IMR-90 (cell line): ENCODE data around the gene CARMIL1. TPM values are rescaled to one million over a fixed set of nuclear protein-coding genes. Genes with fewer than 3 reads are reported as not detected.

Experiments
- ATAC-seq: fragments of 200-7000 bp; cut with Tn5 transposase; 2 replicates; pipeline ENCODE4 v1.9.1; 2020; ENCODE audit warnings: low read depth, mild to moderate bottlenecking, moderate library complexity
- BruUV-seq: library from RNA; stranded (reverse); fragments of 400-500 nt; replicated peaks from 2 replicates; lab custom pipeline; 2021; lab: Mats Ljungman, UMichigan
- CTCF ChIA-PET: fragments of 300-600 bp; formaldehyde crosslinking; extraction: SDS; loops from one replicate; lab custom pipeline; 2021; ENCODE audit warnings: antibody characterized with exemption; lab: Yijun Ruan, JAX
- POLR2A ChIA-PET: fragments of 300-600 bp; sonication (Branson Sonifier 250); formaldehyde crosslinking; loops from one replicate; lab custom pipeline; 2022; ENCODE audit warnings: antibody characterized with exemption; ENCODE audit not compliant: unreplicated experiment; lab: Charles Lee
- DNase-seq: peaks from one replicate; pipeline ENCODE4 v3.0.0; 2013
- H2AFZ ChIP-seq: replicated peaks from 2 replicates; pipeline ENCODE3; 2013; ENCODE audit warnings: low read length, mild to moderate bottlenecking; ENCODE audit not compliant: poor library complexity
- H2AK5ac ChIP-seq: 2 replicates; pipeline ENCODE4 v1.6.1; 2013; ENCODE audit warnings: low read depth, low read length, inconsistent platforms
- H2AK9ac ChIP-seq: replicated peaks from 2 replicates; pipeline ENCODE3; 2013; ENCODE audit warnings: mild to moderate bottlenecking, low read depth, low read length, moderate library complexity; ENCODE audit not compliant: poor library complexity
- H2BK120ac ChIP-seq: 2 replicates; pipeline ENCODE4 v1.6.1; 2013; ENCODE audit warnings: low read depth, low read length, inconsistent platforms
- H2BK15ac ChIP-seq: 3 replicates; pipeline ENCODE4 v1.6.1; 2013; ENCODE audit warnings: low read depth, low read length, inconsistent platforms
- H2BK20ac ChIP-seq: 2 replicates; pipeline ENCODE4 v1.6.1; 2013; ENCODE audit warnings: low read depth, mild to moderate bottlenecking, inconsistent platforms, low read length, moderate library complexity
- H2BK5ac ChIP-seq: 2 replicates; pipeline ENCODE4 v1.6.1; 2013; ENCODE audit warnings: mild to moderate bottlenecking, low read depth, low read length, inconsistent platforms; ENCODE audit not compliant: poor library complexity, severe bottlenecking
- H3K14ac ChIP-seq: replicated peaks from 2 replicates; pipeline ENCODE4 v1.6.1; 2013; ENCODE audit warnings: low read depth, low read length, inconsistent platforms
- H3K18ac ChIP-seq: 2 replicates; pipeline ENCODE4 v1.6.1; 2013; ENCODE audit warnings: low read depth, low read length, control low read depth
- H3K23ac ChIP-seq: 2 replicates; pipeline ENCODE4 v1.6.1; 2013; ENCODE audit warnings: low read depth, low read length, inconsistent platforms
- H3K27ac ChIP-seq: 2 replicates; pipeline ENCODE4 v1.5.1; 2013; ENCODE audit warnings: mild to moderate bottlenecking, control low read depth, low read length; ENCODE audit not compliant: insufficient read depth
- H3K27me3 ChIP-seq: 2 replicates; pipeline ENCODE4 v1.6.1; 2013; ENCODE audit warnings: low read length; ENCODE audit not compliant: control insufficient read depth, insufficient read depth
- H3K36me3 ChIP-seq: 2 replicates; pipeline ENCODE4 v1.6.1; 2013; ENCODE audit warnings: low read length, mixed read lengths; ENCODE audit not compliant: control insufficient read depth, insufficient read depth
- H3K4ac ChIP-seq: 2 replicates; pipeline ENCODE4 v1.6.1; 2013; ENCODE audit warnings: low read depth, low read length, inconsistent platforms
- H3K4me1 ChIP-seq: 2 replicates; pipeline ENCODE4 v1.6.1; 2013; ENCODE audit warnings: low read length, mixed read lengths; ENCODE audit not compliant: control insufficient read depth, insufficient read depth
- H3K4me2 ChIP-seq: 2 replicates; pipeline ENCODE4 v1.6.1; 2013; ENCODE audit warnings: low read depth, mild to moderate bottlenecking, control low read depth, low read length, moderate library complexity
- H3K4me3 ChIP-seq: 2 replicates; pipeline ENCODE4 v1.5.1; 2013; ENCODE audit warnings: low read depth, mild to moderate bottlenecking, control low read depth, low read length, moderate library complexity; ENCODE audit not compliant: insufficient read depth
- H3K56ac ChIP-seq: 2 replicates; pipeline ENCODE4 v1.6.1; 2013; ENCODE audit warnings: low read length, inconsistent platforms; ENCODE audit not compliant: insufficient read depth; ENCODE audit errors: extremely low read depth
- H3K79me1 ChIP-seq, 2 experiments: 2 replicates each; pipeline ENCODE4 v1.6.1; 2013; ENCODE audit warnings: low read length in 2 of 2, inconsistent platforms in 1 of 2, low read depth in 1 of 2
- H3K9ac ChIP-seq: 2 replicates; pipeline ENCODE4 v1.6.1; 2013; ENCODE audit warnings: low read depth, low read length, control low read depth
- H3K9me1 ChIP-seq: 2 replicates; pipeline ENCODE4 v1.6.1; 2013; ENCODE audit warnings: low read length, inconsistent platforms; ENCODE audit not compliant: insufficient read depth
- H3K9me3 ChIP-seq: 2 replicates; pipeline ENCODE4 v1.6.1; 2013; ENCODE audit warnings: low read length; ENCODE audit not compliant: control insufficient read depth, insufficient read depth
- H4K20me1 ChIP-seq: 2 replicates; pipeline ENCODE4 v1.6.1; 2013; ENCODE audit warnings: low read length, inconsistent platforms; ENCODE audit not compliant: insufficient read depth
- H4K5ac ChIP-seq: 2 replicates; pipeline ENCODE4 v1.6.1; 2013; ENCODE audit warnings: mild to moderate bottlenecking, low read depth, low read length, control low read depth
- H4K8ac ChIP-seq, 2 experiments: 2 replicates each; pipeline ENCODE4 v1.6.1; 2013; ENCODE audit warnings: low read depth in 2 of 2, low read length in 2 of 2, control low read depth in 1 of 2, inconsistent platforms in 1 of 2
- H4K91ac ChIP-seq: 2 replicates; pipeline ENCODE4 v1.6.1; 2013; ENCODE audit warnings: low read depth, low read length, inconsistent platforms; ENCODE audit not compliant: insufficient read depth
- BHLHE40 ChIP-seq: fragments of 150-350 bp; IDR thresholded peaks from 2 replicates; pipeline ENCODE4 v1.6.1; 2016; ENCODE audit warnings: mild to moderate bottlenecking, low read depth, low read length
- CEBPB ChIP-seq: IDR thresholded peaks from 2 replicates; pipeline ENCODE4 v1.6.1; 2012; ENCODE audit warnings: low read depth, low read length, improper control_type of control experiment
- CTCF ChIP-seq: conservative IDR thresholded peaks from 2 replicates; pipeline ENCODE4 v1.5.1; 2012; ENCODE audit warnings: mild to moderate bottlenecking, low read depth, low read length, improper control_type of control experiment
- ELK1 ChIP-seq: fragments of 150-350 bp; IDR thresholded peaks from 2 replicates; pipeline ENCODE4 v1.6.1; 2016; ENCODE audit warnings: low read depth, mild to moderate bottlenecking, low read length, moderate library complexity, borderline replicate concordance
- FOS ChIP-seq: fragments of 150-350 bp; IDR thresholded peaks from 2 replicates; pipeline ENCODE4 v1.6.1; 2016; ENCODE audit warnings: low read depth, low read length
- MAFK ChIP-seq: IDR thresholded peaks from 2 replicates; pipeline ENCODE4 v1.6.1; 2012; ENCODE audit warnings: low read depth, low read length, improper control_type of control experiment
- MAZ ChIP-seq: IDR thresholded peaks from 2 replicates; pipeline ENCODE4 v1.6.1; 2012; ENCODE audit warnings: low read depth, mild to moderate bottlenecking, low read length, improper control_type of control experiment, moderate library complexity, borderline replicate concordance
- MXI1 ChIP-seq: IDR thresholded peaks from 2 replicates; pipeline ENCODE4 v1.6.1; 2012; ENCODE audit warnings: low read depth, mild to moderate bottlenecking, low read length, moderate library complexity, borderline replicate concordance
- NFE2L2 ChIP-seq: fragments of 150-350 bp; IDR thresholded peaks from 2 replicates; pipeline ENCODE4 v1.6.1; 2016; ENCODE audit warnings: low read depth, mild to moderate bottlenecking, low read length
- POLR2A ChIP-seq: IDR thresholded peaks from 2 replicates; pipeline ENCODE4 v1.6.1; 2012; ENCODE audit warnings: mild to moderate bottlenecking, low read depth, low read length
- RAD21 ChIP-seq: IDR thresholded peaks from 2 replicates; pipeline ENCODE4 v1.6.1; 2012; ENCODE audit warnings: low read length, improper control_type of control experiment
- RCOR1 ChIP-seq: IDR thresholded peaks from 2 replicates; pipeline ENCODE4 v1.6.1; 2012; ENCODE audit warnings: mild to moderate bottlenecking, low read length, improper control_type of control experiment; ENCODE audit not compliant: insufficient replicate concordance
- RFX5 ChIP-seq: IDR thresholded peaks from 2 replicates; pipeline ENCODE4 v1.8.0; 2012; ENCODE audit warnings: low read depth, mild to moderate bottlenecking, low read length, moderate library complexity
- SMC3 ChIP-seq: fragments of 150-350 bp; IDR thresholded peaks from 2 replicates; pipeline ENCODE4 v1.6.1; 2016; ENCODE audit warnings: low read depth, mild to moderate bottlenecking, antibody characterized with exemption, low read length, moderate library complexity
- WGBS, 2 experiments: methylation state at CpG; one replicate each; pipeline versions ENCODE4 v1.1.5 to v1.1.7; 2013; ENCODE audit warnings: missing lambda C conversion rate in 2 of 2; ENCODE audit not compliant: insufficient read length in 1 of 2; ENCODE audit errors: extremely low coverage in 2 of 2; 5-methylcytosine and 5-hydroxymethylcytosine counted together
- dilution Hi-C: fragments of 300-500 bp; cut with HindIII; formaldehyde crosslinking; loops from one replicate; pipeline ENCODE4 v1.14.3; 2018; ENCODE audit warnings: low sequenced_read_pairs; ENCODE audit not compliant: unreplicated experiment
- in situ Hi-C: fragments of 300-500 bp; cut with MboI; formaldehyde crosslinking; loops from 3 replicates; pipeline ENCODE4 v1.14.3; 2019; ENCODE audit warnings: low sequenced_read_pairs, inconsistent platforms, mixed read lengths
- intact Hi-C: fragments of 100-400 bp; cut with micrococcal nuclease; formaldehyde crosslinking; loops from 2 replicates; pipeline ENCODE4 v1.10.0; 2022
- polyA plus RNA-seq, 3 experiments: library from polyadenylated mRNA; depleted of rRNA; stranded (reverse); fragments of >200 nt; gene quantifications; 2 replicates each; pipeline ENCODE4 v1.2.3, GENCODE V29; 2012; ENCODE audit warnings: low replicate concordance in 1 of 3
- total RNA-seq: library from RNA; depleted of rRNA; stranded (reverse); fragments of >200 nt; gene quantifications from 2 replicates; pipeline ENCODE4 v1.2.3, GENCODE V29; 2012
- TF ChIP-seq, protein P1 (sequence below): fragments of 150-350 bp; IDR thresholded peaks from 2 replicates; pipeline ENCODE4 v1.6.1; 2017; ENCODE audit warnings: mild to moderate bottlenecking, antibody characterized with exemption, low read length, low read depth

The CARMIL1 gene
- total and polyA plus RNA-seq, 2 of the 4 experiments (the other 2 are of a cell fraction): 1.3 to 2.9 TPM

DNA sequence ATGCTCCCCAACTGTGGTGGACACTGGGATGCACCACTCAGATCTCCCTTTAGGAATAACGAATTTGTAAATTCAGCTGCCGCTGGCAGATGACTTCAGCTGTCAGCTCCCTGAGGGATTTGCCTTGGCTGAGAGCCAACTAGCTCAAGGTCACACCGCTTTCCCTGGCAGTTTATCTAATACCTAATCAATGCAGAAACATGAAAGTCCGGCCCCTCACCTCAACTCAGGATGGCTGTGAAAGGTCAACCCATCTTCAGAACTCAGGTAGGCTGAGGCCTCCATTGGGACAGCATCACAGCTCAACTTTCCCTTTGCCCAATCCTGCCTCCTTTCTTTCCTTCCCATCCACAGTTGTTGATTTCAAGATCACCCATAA is 350.0 kb downstream of the CARMIL1 start:
- Histone ChIP-seq H3K27me3 (no peaks in the 10 kb centered on the region), H3K9ac (no peak overlapping the region), H2AFZ (no peak overlapping the region), H2AK5ac (no peak overlapping the region), H2BK20ac (no peak overlapping the region), H3K79me1 (no peaks in the 10 kb centered on the region), H4K20me1 (no peaks in the 10 kb centered on the region), H3K4me3 (no peak overlapping the region), H3K9me3 (no peaks in the 10 kb centered on the region), H4K8ac (no peak overlapping the region), H3K4me1 (no peaks in the 10 kb centered on the region), H3K9me1 (no peaks in the 10 kb centered on the region), H4K5ac (no peak overlapping the region), H3K4ac (no peak overlapping the region), H4K91ac (no peak overlapping the region), H2BK5ac (no peak overlapping the region), H3K4me2 (no peak overlapping the region), H2BK15ac (no peak overlapping the region), H3K56ac (no peak overlapping the region), H3K23ac (no peak overlapping the region), H3K14ac (no peak overlapping the region), H3K36me3 (no peaks in the 10 kb centered on the region), H2AK9ac (no peak overlapping the region), H3K18ac (no peak overlapping the region), H3K27ac (no peak overlapping the region), H2BK120ac (no peak overlapping the region)
- CTCF ChIA-PET: no interaction called here
- TF ChIP-seq RCOR1 (no peak), POLR2A (no peak), RAD21 (no peak), BHLHE40 (no peak), SMC3 (no peak), FOS (no peak), CEBPB (no peak), MAZ (no peak), NFE2L2 (no peak), MAFK (no peak), MXI1 (no peak), CTCF (no peak), RFX5 (no peak), ELK1 (no peak)
- TF ChIP-seq, protein P1, sequence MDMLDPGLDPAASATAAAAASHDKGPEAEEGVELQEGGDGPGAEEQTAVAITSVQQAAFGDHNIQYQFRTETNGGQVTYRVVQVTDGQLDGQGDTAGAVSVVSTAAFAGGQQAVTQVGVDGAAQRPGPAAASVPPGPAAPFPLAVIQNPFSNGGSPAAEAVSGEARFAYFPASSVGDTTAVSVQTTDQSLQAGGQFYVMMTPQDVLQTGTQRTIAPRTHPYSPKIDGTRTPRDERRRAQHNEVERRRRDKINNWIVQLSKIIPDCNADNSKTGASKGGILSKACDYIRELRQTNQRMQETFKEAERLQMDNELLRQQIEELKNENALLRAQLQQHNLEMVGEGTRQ: no peak
- in situ Hi-C loops: no loop called here
- POLR2A ChIA-PET: no interaction called here
- intact Hi-C loops: no loop called here
- dilution Hi-C loops: no loop called here
- no peak for DNase-seq
- WGBS, 2 experiments: no CpG with 5 or more reads among the region's 4 CpGs
- no TSS peak for BruUV-seq
- ATAC-seq: no peak
